Measurements from ENCODE around the gene UNC5C. TPM values are rescaled to one million over a fixed set of nuclear protein-coding genes. Genes with fewer than 3 reads are reported as not detected.

UNC5C gene
- total and polyA plus RNA-seq, 2 donors = 3.7 to 31.5 TPM

DNA sequence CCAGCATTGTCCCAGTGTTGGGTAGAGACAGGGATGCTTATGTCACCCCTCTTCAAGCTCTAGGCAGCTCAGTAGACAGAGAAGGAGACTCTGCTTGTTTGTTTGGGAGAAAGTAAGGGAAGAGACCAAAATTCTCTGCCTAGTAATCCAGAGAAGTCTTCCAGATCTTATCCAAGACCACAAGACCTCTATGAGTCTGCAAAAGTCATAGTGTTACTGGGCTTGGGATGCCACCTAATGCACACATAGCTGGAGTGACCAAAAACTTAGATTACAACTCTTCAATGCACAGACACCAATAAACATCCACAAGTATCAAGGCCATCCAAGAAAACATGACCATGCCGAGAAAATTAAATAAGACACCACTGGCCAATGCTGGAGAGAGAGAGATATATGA is 205.5 kb downstream of the UNC5C start:
- Histone ChIP-seq H3K27ac (ENCODE audit: low read depth) (no peak overlapping the region), H3K36me3 (ENCODE audit: insufficient read depth) (no peaks in the 10 kb centered on the region)
- DNase-seq (ENCODE audit: extremely low spot score) = no peak

GRCh38 chr4:95340191-95340590 is 208.6 kb downstream of the UNC5C start:
- DNase-seq (ENCODE audit: extremely low spot score) = no peak
- Histone ChIP-seq H3K27ac (ENCODE audit: low read depth) (no peak overlapping the region), H3K4me1 (ENCODE audit: insufficient read depth) (no peaks in the 10 kb centered on the region), H3K4me3 (ENCODE audit: low read depth, low read length) (no peak overlapping the region), H3K36me3 (ENCODE audit: insufficient read depth) (no peaks in the 10 kb centered on the region)

More for the DNA sequence above, 205.5 kb downstream of the UNC5C start:
- WGBS = 97% methylated on average over 1 of the region's 1 CpG
- Histone ChIP-seq H3K4me3 (ENCODE audit: low read depth, low read length) (no peak overlapping the region), H3K4me1 (ENCODE audit: insufficient read depth) (no peaks in the 10 kb centered on the region)

GRCh38 chr4:95325665-95326064 is 223.1 kb downstream of the UNC5C start:
- no peak overlapping the region for H3K4me3 ChIP-seq (ENCODE audit: low read depth, low read length)
- no peak overlapping the region for H3K27ac ChIP-seq (ENCODE audit: low read depth)
- 96% methylated on average over 1 of the region's 1 CpG for WGBS

DNA sequence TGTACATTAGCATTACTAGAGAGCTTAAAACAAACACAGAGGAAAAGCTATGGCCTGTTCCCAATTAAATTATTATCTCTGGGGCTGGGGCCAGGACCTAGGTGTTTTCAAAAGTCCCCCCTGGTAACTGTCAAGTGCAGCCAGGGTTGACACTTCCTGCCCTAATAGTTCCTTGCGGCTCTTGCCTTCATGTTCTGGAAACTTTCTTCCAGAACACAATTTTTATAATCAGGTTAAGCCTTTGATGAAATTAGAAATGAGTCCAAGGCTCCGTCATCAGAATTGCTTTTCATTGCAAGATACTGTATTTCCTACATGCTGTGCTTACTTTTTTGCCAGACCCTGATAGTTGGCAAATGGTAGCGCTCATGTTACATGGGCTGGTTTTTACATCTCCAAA is 229.6 kb downstream of the UNC5C start:
- no peaks in the 10 kb centered on the region for H3K4me1 ChIP-seq (ENCODE audit: insufficient read depth)
- DNase-seq (ENCODE audit: extremely low spot score) = no peak
- no peak overlapping the region for H3K27ac ChIP-seq (ENCODE audit: low read depth)
- H3K36me3 ChIP-seq (ENCODE audit: insufficient read depth) = no peaks in the 10 kb centered on the region
- no peak overlapping the region for H3K4me3 ChIP-seq (ENCODE audit: low read depth, low read length)
- WGBS = 71% methylated on average over 3 of the region's 3 CpGs

More at GRCh38 chr4:95325665-95326064, 223.1 kb downstream of the UNC5C start:
- Histone ChIP-seq H3K36me3 (ENCODE audit: insufficient read depth) (no peaks in the 10 kb centered on the region), H3K4me1 (ENCODE audit: insufficient read depth) (no peaks in the 10 kb centered on the region)
- DNase-seq (ENCODE audit: extremely low spot score) = no peak

DNA sequence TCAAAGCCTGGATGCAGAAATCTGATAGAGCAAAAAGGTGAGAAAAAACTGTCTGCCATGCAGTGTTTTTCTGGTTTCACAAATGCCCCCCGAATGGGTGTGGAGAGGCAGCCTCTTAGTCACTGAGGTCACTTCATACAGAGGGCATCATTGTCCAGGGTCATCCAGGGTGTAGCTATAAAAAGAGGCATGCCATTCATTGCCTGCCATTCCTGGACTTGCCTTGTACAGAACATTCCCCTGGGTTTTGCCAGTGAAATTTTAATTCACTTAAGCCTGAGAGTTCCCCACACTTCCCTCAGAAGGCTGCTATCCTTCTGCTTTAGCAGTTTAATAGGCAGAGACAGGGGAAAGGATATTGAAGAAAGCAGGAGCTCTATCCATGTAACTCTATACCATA is 230.3 kb downstream of the UNC5C start:
- no peaks in the 10 kb centered on the region for H3K36me3 ChIP-seq (ENCODE audit: insufficient read depth)
- no peak for DNase-seq (ENCODE audit: extremely low spot score)
- WGBS = 68% methylated on average over 1 of the region's 1 CpG
- H3K4me1 ChIP-seq (ENCODE audit: insufficient read depth) = no peaks in the 10 kb centered on the region
- H3K27ac ChIP-seq (ENCODE audit: low read depth) = no peak overlapping the region
- H3K4me3 ChIP-seq (ENCODE audit: low read depth, low read length) = no peak overlapping the region

DNA sequence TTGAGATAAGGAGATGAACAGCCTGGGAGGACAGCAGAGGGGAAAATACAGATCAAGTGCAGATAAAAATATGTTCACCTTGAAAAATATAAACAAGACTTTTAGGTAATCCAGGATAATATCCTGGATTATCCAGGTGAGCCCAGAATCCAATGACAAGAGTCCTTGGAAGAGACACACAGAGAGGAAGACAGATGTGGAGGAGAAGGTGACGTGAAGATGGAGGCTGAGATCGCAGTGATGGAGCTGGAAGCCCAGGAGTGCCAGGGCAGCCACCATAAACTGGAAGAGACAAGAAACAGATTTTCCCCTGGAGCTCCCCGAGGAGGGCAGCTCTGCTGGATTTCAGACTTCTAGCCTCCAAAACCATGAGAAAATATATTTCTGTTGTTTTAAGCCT is 230.7 kb downstream of the UNC5C start:
- Histone ChIP-seq H3K4me1 (ENCODE audit: insufficient read depth) (no peaks in the 10 kb centered on the region), H3K27ac (ENCODE audit: low read depth) (no peak overlapping the region), H3K36me3 (ENCODE audit: insufficient read depth) (no peaks in the 10 kb centered on the region), H3K4me3 (ENCODE audit: low read depth, low read length) (no peak overlapping the region)
- DNase-seq (ENCODE audit: extremely low spot score) = no peak
- 78% methylated on average over 3 of the region's 3 CpGs for WGBS

GRCh38 chr4:95317085-95317793 is 231.5 kb downstream of the UNC5C start:
- Histone ChIP-seq H3K4me1 (ENCODE audit: insufficient read depth) (no peaks in the 10 kb centered on the region), H3K27ac (ENCODE audit: low read depth) (no peak overlapping the region), H3K4me3 (ENCODE audit: low read depth, low read length) (no peak overlapping the region), H3K36me3 (ENCODE audit: insufficient read depth) (no peaks in the 10 kb centered on the region)
- DNase-seq (ENCODE audit: extremely low spot score) = no peak
- WGBS = 56% methylated on average over 10 of the region's 10 CpGs

DNA sequence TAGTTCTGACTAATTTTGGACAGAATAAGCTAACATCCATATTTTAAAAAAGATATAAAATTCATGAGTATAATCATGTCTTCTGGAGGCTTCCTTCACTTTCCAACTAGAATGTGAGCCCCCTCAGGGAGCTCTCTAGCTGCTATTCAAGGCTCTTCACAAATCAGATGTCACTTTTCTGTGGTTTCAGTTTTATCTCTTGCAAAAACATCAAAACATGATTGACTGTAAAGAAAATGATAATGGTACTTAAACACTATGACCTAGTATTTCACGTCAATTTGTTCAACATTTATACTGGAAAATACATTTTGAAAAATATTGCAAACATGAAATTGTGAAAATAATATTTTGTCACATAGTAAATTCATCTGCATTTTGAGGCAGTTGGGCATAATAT is 234.2 kb downstream of the UNC5C start:
- Histone ChIP-seq H3K4me1 (ENCODE audit: insufficient read depth) (no peaks in the 10 kb centered on the region), H3K27ac (ENCODE audit: low read depth) (no peak overlapping the region), H3K36me3 (ENCODE audit: insufficient read depth) (no peaks in the 10 kb centered on the region), H3K4me3 (ENCODE audit: low read depth, low read length) (no peak overlapping the region)
- 96% methylated on average over 1 of the region's 1 CpG for WGBS
- no peak for DNase-seq (ENCODE audit: extremely low spot score)

GRCh38 chr4:95304898-95305297 is 243.9 kb downstream of the UNC5C start:
- DNase-seq (ENCODE audit: extremely low spot score) = no peak
- 64% methylated on average over 1 of the region's 1 CpG for WGBS

GRCh38 chr4:95300304-95300703 is 248.5 kb downstream of the UNC5C start:
- H3K4me3 ChIP-seq (ENCODE audit: low read depth, low read length) = no peak overlapping the region
- H3K36me3 ChIP-seq (ENCODE audit: insufficient read depth) = no peaks in the 10 kb centered on the region
- WGBS = 47% methylated on average over 1 of the region's 1 CpG

More at GRCh38 chr4:95304898-95305297, 243.9 kb downstream of the UNC5C start:
- no peaks in the 10 kb centered on the region for H3K36me3 ChIP-seq (ENCODE audit: insufficient read depth)
- H3K27ac ChIP-seq (ENCODE audit: low read depth) = no peak overlapping the region
- no peaks in the 10 kb centered on the region for H3K4me1 ChIP-seq (ENCODE audit: insufficient read depth)
- H3K4me3 ChIP-seq (ENCODE audit: low read depth, low read length) = no peak overlapping the region

DNA sequence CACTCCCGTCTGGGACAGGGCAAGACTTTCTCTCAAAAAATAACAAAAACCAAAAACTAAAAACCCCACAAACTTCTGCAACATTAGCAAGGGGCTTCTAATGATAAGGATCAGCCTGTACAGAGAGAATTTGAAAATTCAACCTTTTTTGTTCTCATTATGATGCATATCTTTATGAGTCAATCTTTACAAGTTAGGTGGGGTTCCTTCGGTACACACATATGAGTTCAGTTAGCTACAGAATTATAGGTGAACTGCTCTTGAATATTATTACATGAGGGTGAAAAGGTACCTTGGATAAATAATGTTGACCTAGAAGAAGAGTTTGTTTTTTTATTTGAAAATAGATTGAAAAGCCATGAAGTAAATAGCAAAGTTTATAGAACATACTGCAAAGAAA is 252.7 kb downstream of the UNC5C start:
- Histone ChIP-seq H3K4me1 (ENCODE audit: insufficient read depth) (no peaks in the 10 kb centered on the region), H3K36me3 (ENCODE audit: insufficient read depth) (no peaks in the 10 kb centered on the region), H3K27ac (ENCODE audit: low read depth) (no peak overlapping the region), H3K4me3 (ENCODE audit: low read depth, low read length) (no peak overlapping the region)
- WGBS = 93% methylated on average over 2 of the region's 2 CpGs
- no peak for DNase-seq (ENCODE audit: extremely low spot score)

More at GRCh38 chr4:95300304-95300703, 248.5 kb downstream of the UNC5C start:
- no peak overlapping the region for H3K27ac ChIP-seq (ENCODE audit: low read depth)
- no peak for DNase-seq (ENCODE audit: extremely low spot score)
- H3K4me1 ChIP-seq (ENCODE audit: insufficient read depth) = no peaks in the 10 kb centered on the region

- Histone ChIP-seq H3K27ac (ENCODE audit: low read depth) (no peak overlapping the region), H3K4me3 (ENCODE audit: low read depth, low read length) (no peak overlapping the region), H3K4me1 (ENCODE audit: insufficient read depth) (no peaks in the 10 kb centered on the region), H3K36me3 (ENCODE audit: insufficient read depth) (no peaks in the 10 kb centered on the region)
- no peak for DNase-seq (ENCODE audit: extremely low spot score)
- 44% methylated on average over 1 of the region's 1 CpG for WGBS
Measured at GRCh38 chr4:95295157-95295556, 253.6 kb downstream of the UNC5C start.

- Histone ChIP-seq H3K4me1 (ENCODE audit: insufficient read depth) (no peaks in the 10 kb centered on the region), H3K4me3 (ENCODE audit: low read depth, low read length) (no peak overlapping the region), H3K27ac (ENCODE audit: low read depth) (no peak overlapping the region), H3K36me3 (ENCODE audit: insufficient read depth) (no peaks in the 10 kb centered on the region)
- DNase-seq (ENCODE audit: extremely low spot score) = no peak
- 92% methylated on average over 4 of the region's 4 CpGs for WGBS
Measured at GRCh38 chr4:95294321-95294720, 254.5 kb downstream of the UNC5C start.

DNA sequence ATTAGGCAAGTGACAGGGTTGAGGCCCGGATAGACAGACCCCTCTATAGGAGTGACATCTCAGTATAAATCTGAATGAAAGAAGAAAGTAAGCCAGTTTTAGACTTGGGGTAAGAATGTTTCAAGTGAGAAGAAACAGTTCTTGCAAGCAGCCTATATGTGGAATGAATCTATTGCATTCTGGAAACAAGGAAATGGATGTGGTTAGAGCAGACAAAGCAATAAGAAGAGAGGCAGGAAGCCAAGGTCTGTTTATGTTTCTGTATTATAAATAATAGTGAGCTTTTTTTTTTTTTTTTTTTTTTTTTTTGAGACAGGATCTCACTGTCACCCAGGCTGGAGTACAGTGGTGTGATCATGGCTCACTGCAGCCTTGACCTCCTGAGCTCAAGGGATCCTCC is 255.8 kb downstream of the UNC5C start:
- no peaks in the 10 kb centered on the region for H3K4me1 ChIP-seq (ENCODE audit: insufficient read depth)
- H3K4me3 ChIP-seq (ENCODE audit: low read depth, low read length) = no peak overlapping the region
- no peaks in the 10 kb centered on the region for H3K36me3 ChIP-seq (ENCODE audit: insufficient read depth)
- no peak for DNase-seq (ENCODE audit: extremely low spot score)
- 66% methylated on average over 1 of the region's 1 CpG for WGBS
- H3K27ac ChIP-seq (ENCODE audit: low read depth) = no peak overlapping the region

DNA sequence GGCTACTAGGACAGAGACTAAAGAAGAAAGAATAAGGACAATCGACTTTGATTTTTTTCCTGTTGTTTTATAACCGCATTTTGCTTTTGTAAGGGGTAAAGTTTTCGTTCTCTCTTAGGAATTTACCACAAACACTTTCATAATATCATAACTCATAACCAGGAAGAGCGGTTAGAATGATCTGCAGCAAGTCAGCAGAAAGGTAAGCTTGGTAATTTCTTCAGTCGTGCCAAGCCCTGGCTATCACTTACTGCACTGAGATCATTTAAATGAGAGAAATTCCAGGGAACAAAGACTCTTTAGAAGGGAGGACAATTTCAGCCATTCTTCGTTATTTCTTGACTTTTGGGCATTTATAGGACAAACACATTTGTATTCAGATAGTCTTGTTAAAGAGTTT is 258.1 kb downstream of the UNC5C start:
- WGBS = 76% methylated on average over 6 of the region's 6 CpGs
- no peaks in the 10 kb centered on the region for H3K4me1 ChIP-seq (ENCODE audit: insufficient read depth)
- H3K36me3 ChIP-seq (ENCODE audit: insufficient read depth) = no peaks in the 10 kb centered on the region
- no peak overlapping the region for H3K4me3 ChIP-seq (ENCODE audit: low read depth, low read length)
- no peak overlapping the region for H3K27ac ChIP-seq (ENCODE audit: low read depth)
- no peak for DNase-seq (ENCODE audit: extremely low spot score)

All from urinary bladder (tissue), 4 donors.